Muscle of back (tissue), 11 donors: Measurements from ENCODE around the gene AGER. TPM values are rescaled to one million over a fixed set of nuclear protein-coding genes. Genes with fewer than 3 reads are reported as not detected.

Experiments
- DNase-seq, 3 donors: peaks; one replicate each; pipeline versions ENCODE4 v3.0.0 to v3.0.0-alpha.2; 2013
- polyA plus RNA-seq, 10 donors: library from polyadenylated mRNA; unstranded; fragments of 120-200 nt; gene quantifications; one replicate each; pipeline ENCODE4 v1.2.1, GENCODE V29; 2013; ENCODE audit not compliant: insufficient read length in 10 of 10

AGER gene
- polyA plus RNA-seq, 10 donors = 4.9 to 15.9 (median 7.4) TPM

DNA sequence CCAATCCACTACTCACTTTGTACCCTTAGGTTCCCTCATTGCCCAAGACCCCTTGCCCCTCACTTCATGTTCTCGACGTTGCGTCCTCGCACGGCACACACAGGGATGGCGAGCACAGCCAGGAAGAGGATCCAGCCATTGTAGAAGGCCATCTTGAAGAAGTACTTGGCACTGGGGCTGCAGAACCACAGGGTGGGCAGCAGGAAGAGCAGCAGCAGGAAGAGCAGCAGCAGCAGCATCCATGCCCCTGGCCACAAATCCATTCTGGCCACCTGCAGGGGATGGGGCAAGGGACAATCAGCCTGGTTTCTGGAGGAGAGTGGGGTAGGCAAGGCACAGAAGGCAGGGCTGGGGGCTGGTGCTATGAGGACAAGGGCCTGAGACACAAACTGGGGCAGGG lies 12.8 kb downstream of the AGER start:
- no peak for DNase-seq

DNA sequence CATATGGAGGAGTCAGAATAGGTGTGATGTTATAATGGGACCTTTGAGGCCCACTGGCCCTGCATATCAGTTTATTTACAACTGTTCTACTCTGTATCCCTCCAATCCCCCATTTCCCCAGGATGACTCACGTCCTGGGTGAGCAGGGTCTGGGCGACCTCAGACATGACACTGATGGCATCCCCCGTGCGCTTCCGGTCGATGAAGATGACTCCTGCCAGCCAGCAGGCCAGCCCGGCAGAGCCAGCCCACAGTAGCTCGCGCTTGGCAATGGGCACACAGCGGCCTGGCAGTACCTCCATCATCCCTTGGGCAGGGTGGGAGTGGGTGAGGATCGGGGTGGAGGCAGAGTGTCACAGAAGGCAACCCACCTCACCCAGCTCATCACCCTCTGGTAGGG lies 13.8 kb downstream of the AGER start:
- no peak for DNase-seq

- DNase-seq = no peak
These were observed 15.1 kb downstream of the AGER start for GRCh38 chr6:32168807-32169591.

- no peak for DNase-seq
These were observed 15.7 kb downstream of the AGER start for GRCh38 chr6:32168350-32168749.

DNA sequence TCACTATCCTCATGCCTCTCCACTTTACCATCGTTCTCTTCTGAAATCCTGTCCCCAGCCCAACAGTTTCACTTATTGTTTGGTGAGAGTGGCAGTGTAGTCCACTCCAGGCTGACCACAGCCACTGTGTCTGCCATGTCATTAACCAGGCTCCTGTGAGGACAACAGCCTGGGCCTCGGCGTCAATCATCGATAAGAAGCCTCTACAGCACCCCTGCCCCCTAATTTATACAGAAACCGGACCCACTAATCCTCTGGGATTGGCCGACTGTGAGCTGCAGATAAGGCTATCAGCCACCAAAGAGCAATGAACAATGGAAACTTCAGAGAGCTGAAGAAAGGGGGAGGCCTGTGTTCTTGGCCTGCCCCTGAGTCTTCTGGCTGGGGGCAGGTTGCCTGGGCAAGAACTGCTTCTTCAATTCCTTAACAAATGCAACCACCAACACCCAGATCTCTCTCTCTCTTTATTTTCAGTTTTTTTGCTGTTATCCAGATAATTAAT lies 16.2 kb downstream of the AGER start:
- DNase-seq = no peak

DNA sequence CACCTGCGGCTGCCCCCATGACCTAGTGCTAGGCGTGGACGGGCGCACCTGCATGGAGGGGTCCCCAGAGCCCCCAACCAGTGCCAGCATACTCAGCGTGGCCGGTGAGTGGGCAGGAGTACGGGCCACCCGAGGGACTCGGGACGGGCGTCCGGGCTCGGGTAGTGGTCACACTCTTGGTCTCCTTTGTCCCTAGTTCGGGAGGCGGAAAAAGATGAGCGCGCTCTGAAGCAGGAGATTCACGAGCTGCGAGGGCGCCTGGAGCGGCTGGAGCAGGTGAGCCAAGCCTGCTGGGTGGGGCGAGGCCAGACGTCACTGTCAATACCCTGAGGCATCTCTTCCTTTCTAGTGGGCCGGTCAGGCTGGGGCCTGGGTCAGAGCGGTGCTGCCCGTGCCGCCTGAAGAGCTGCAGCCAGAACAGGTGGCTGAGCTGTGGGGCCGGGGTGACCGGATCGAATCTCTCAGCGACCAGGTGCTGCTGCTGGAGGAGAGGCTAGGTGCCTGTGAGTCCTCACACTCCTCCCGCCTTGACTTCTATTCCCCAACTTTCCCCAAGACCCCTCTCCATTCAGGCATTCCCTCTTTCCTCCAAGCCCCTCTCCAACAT lies 16.8 kb downstream of the AGER start:
- DNase-seq = no peak

- no peak for DNase-seq
These were observed 17.5 kb downstream of the AGER start for GRCh38 chr6:32166411-32167061.

- no peak for DNase-seq
These were observed 19.8 kb downstream of the AGER start, which contains the start of gene EGFL8 for GRCh38 chr6:32164295-32164694. EGFL8 (plus strand) TSS chr6:32164595; CDS start chr6:32166166, 1,571 bp downstream.

GRCh38 chr6:32163559-32164258 lies 20.3 kb downstream of the AGER start:
- no peak for DNase-seq

DNA sequence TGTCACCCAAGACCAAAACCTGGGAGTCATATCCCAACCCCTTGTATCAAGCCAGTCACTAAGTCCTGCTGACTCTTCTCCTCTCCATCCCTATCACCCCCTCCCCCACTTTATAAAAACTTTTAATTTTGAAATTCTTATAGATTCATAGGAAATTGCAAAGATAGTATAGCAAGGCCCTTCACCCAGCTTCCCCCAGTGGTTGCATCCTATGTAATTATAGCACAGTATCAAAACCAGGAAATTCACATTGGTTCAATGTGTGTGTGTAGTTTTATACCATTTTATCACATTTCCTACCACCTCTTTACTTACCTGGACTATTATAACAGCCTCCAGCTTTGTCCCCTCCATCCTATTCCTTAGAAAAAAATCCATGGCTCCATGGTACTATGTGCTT lies 26.0 kb downstream of the AGER start:
- DNase-seq = no peak

- no peak for DNase-seq
These were observed 27.2 kb downstream of the AGER start for GRCh38 chr6:32156891-32157290.

DNA sequence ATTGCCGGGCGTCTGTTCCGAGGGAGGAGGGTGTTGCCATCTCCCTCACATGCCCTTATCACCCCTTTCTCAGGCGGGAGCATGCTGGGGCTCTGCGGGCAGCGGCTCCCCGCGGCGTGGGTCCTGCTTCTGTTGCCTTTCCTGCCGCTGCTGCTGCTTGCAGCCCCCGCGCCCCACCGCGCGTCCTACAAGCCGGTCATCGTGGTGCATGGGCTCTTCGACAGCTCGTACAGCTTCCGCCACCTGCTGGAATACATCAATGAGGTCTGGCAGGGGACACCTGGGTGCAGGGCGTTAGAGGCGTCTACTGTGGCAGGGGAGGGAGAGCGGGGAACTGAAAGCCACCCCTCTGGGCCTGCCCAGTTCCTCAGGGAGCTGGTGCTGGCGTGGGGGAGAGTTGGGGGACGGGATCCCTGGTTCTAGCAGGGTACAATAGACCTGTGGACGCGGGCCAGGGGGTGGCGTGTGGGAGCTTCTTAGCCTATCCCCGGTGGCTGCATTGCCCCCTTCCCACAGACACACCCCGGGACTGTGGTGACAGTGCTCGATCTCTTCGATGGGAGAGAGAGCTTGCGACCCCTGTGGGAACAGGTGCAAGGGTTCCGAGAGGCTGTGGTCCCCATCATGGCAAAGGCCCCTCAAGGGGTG lies 29.4 kb downstream of the AGER start:
- DNase-seq = peak; percentile 70 to 88 (median 73)

DNA sequence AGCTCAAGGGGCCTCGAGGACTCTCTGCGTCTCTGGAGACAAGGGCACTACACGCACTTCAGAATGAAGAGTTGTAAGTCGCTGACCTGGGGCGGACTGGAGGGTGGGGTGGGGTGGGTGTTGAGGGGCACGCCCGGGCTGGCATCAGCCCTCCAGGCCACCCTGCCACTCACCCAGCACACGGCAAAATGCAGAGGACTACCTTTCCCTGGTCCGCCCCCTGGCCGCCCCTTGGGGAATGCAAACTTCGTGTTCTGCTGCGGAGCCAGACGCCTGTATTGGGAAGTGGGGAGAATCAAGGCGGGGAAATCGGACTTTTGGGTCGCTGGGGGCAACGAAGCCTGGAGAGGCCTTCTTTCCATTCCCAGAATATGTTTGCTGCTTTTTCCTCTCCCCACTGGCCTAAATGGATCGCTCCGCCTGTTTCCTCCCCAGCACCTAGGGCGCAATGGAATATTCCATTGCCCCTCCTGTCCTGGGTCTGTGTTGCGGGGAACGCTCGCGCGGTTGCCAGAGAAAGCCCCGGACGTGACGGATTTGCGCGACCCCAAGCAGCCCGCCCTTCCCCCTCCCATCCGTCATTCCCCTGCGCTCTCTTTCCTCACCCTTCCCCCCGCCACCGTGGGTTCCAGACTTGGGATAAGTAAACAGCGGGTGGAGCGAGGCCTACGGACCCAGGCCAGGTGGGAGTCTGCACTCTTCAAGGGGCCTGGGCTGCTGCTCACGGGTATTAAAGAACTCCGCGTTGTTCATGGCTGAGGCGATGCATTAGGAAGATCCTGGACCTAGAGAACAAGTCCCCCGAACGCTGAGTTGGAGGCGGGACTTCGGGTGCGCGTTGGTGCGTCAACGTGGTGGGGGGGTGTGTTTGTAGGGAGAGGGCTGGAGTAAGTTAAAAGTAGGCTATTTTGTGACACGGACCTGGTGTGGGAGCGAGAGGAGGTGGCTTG lies 30.2 kb downstream of the AGER start, which contains the start of gene PPT2:
TSS of gene PPT2 (plus strand) at position 578 of the 950 bp plus-strand sequence. CDS start 454 bp downstream, outside the sequence.
- DNase-seq = peak; percentile 94 to 98 (median 96)

DNA sequence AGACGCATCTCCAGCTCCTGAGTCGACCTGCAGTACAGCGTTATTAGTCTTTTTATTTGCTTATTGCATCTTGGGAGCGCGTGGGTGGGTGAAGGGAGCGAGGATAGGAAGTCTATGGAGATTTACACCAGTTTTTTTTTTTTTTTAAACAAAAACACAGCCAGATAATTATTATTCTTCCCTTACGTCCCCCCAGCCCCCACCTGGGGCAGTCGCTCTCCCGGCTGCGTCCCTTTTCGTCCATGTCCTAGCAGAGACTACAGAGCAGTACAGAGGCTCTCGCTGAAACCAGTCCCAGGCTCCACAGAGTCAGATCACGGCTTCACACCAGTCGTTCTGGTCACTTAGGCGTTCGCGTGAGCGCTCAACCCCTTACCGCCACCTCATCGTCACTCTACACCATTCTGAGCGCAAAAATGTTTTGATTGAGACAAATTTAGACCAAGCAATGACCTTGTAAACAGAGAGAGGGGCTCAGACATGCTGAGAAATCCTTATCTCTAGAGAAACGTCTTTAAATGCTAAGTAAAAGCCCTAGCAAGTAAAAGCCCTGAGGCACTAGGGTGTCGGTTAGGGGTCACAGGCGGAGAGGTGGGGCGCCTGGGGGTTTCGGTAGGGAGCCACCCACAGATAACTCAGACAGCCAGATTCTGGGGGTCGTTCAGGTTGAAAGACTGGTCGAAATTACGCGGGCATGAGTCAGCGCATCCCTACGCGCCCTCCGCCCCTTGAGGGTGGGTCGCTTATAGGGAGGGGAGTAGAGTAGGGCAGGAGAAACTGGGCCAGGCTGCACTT lies 31.1 kb downstream of the AGER start:
- DNase-seq = peak in 2 of 3 donors; percentile 32 to 65

GRCh38 chr6:32151863-32152768 lies 31.9 kb downstream of the AGER start, which contains the start of gene PRRT1:
PRRT1 (minus strand) TSS chr6:32151939; CDS start chr6:32151827, 112 bp downstream.
- DNase-seq = no peak

- no peak for DNase-seq
These were observed 32.7 kb downstream of the AGER start for GRCh38 chr6:32151181-32151862.
